SK-N-SH treated with all-trans-retinoic acid at 6 μM for 48 hours (cell line): Measurements from ENCODE around the gene MFNG.

Experiments used
- ARNTL ChIP-seq: fragments of 450-650 bp; formaldehyde crosslinking; IDR thresholded peaks from 2 replicates; pipeline ENCODE4 v1.5.0; 2020; ENCODE audit warnings: low read depth, mild to moderate bottlenecking, moderate library complexity, borderline replicate concordance
- ZC3H10 ChIP-seq: fragments of 250-450 bp; sonication (Bioruptor Pico); IDR thresholded peaks from 2 replicates; pipeline ENCODE4 v1.5.1; 2021; ENCODE audit warnings: mild to moderate bottlenecking, moderate library complexity

DNA sequence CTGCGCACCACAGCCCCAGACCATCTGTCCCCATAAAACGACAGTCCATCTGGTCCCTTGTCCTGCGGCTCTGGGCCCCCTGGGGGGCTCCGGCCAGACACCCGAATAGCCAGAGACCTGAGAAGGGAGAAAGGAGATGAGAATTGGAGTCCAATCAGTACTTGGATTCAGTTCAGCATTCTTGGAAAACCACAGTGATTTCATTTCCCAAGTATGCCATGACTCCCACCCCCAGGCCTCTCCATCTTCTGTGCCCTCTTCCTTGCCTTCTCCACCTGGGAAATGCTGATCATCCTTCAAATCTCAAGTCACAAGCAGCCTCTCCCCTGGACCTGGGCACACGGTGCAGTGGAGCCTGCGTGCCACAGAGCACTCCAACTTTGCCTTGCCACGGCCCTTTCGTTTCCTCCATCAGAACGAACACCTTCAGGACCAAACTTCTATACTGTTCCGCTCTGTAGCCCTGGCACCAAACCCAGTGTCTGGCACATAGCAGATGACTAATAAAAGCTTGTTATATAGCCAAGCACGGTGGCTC, 10.9 kb upstream of the MFNG start:
- no peak for TF ChIP-seq ARNTL (CRISPR knock-in tag)
- TF ChIP-seq ZC3H10 (CRISPR knock-in tag): no peak
